ENCODE results near the gene YAP1. TPM values are rescaled to one million over a fixed set of nuclear protein-coding genes. Genes with fewer than 3 reads are reported as not detected.
A peak's percentile ranks its signal among the peaks of the same experiment; 100 is the strongest.
"Not testable (repeated sequence)": the region's sequence is repeated elsewhere in the genome, so short reads cannot be mapped to it uniquely, and the experiment has no call there.

Gene YAP1
- total RNA-seq, 2 experiments from 2014 or later, result 0.04 to 0.06 TPM

GRCh38 chr11:102251423-102251822 lies 141.2 kb downstream of the YAP1 start:
- Mint-ChIP-seq H3K27me3 (no peaks in the 10 kb centered on the region), H3K27ac (no peak overlapping the region), H3K4me1 (no peaks in the 10 kb centered on the region), H3K9me3 (no peaks in the 10 kb centered on the region), H3K4me3 (no peak overlapping the region), H3K36me3 (no peaks in the 10 kb centered on the region)
- DNase-seq, result no peak

- H3K4me3 Mint-ChIP-seq, result no peak overlapping the region
- no peaks in the 10 kb centered on the region for H3K9me3 Mint-ChIP-seq
- H3K4me1 Mint-ChIP-seq, result no peaks in the 10 kb centered on the region
- H3K27ac Mint-ChIP-seq, result no peak overlapping the region
- no peaks in the 10 kb centered on the region for H3K36me3 Mint-ChIP-seq
- DNase-seq, result no peak
- H3K27me3 Mint-ChIP-seq, result no peaks in the 10 kb centered on the region
Measured at GRCh38 chr11:102252339-102252891, 142.2 kb downstream of the YAP1 start.

- H3K4me1 Mint-ChIP-seq, result no peaks in the 10 kb centered on the region
- no peaks in the 10 kb centered on the region for H3K27me3 Mint-ChIP-seq
- no peak overlapping the region for H3K27ac Mint-ChIP-seq
- H3K4me3 Mint-ChIP-seq, result no peak overlapping the region
- no peak for DNase-seq
- H3K9me3 Mint-ChIP-seq, result no peaks in the 10 kb centered on the region
- no peaks in the 10 kb centered on the region for H3K36me3 Mint-ChIP-seq
Measured at GRCh38 chr11:102253020-102253715, 142.9 kb downstream of the YAP1 start.

- Mint-ChIP-seq H3K27ac (no peak overlapping the region), H3K4me1 (no peaks in the 10 kb centered on the region), H3K36me3 (no peaks in the 10 kb centered on the region), H3K27me3 (no peaks in the 10 kb centered on the region), H3K9me3 (no peaks in the 10 kb centered on the region), H3K4me3 (no peak overlapping the region)
- no peak for DNase-seq
Measured at GRCh38 chr11:102254047-102254446, 143.8 kb downstream of the YAP1 start.

GRCh38 chr11:102256251-102256650 lies 146.0 kb downstream of the YAP1 start:
- Mint-ChIP-seq H3K27me3 (no peaks in the 10 kb centered on the region), H3K9me3 (no peaks in the 10 kb centered on the region), H3K36me3 (no peaks in the 10 kb centered on the region), H3K4me3 (no peak overlapping the region), H3K27ac (no peak overlapping the region), H3K4me1 (no peaks in the 10 kb centered on the region)
- no peak for DNase-seq

GRCh38 chr11:102260241-102260640 lies 150.0 kb downstream of the YAP1 start:
- no peaks in the 10 kb centered on the region for H3K4me1 Mint-ChIP-seq
- H3K4me3 Mint-ChIP-seq, result no peak overlapping the region
- H3K36me3 Mint-ChIP-seq, result no peaks in the 10 kb centered on the region
- no peak overlapping the region for H3K27ac Mint-ChIP-seq
- no peaks in the 10 kb centered on the region for H3K27me3 Mint-ChIP-seq
- H3K9me3 Mint-ChIP-seq, result no peaks in the 10 kb centered on the region
- no peak for DNase-seq

- no peak for DNase-seq
- H3K36me3 Mint-ChIP-seq, result no peaks in the 10 kb centered on the region
- H3K4me1 Mint-ChIP-seq, result peaks cover 6% of the 10 kb centered on the region
- H3K4me3 Mint-ChIP-seq, result no peak overlapping the region
- peaks cover 10% of the 10 kb centered on the region for H3K27me3 Mint-ChIP-seq
- H3K9me3 Mint-ChIP-seq, result no peaks in the 10 kb centered on the region
- no peak overlapping the region for H3K27ac Mint-ChIP-seq
Measured at GRCh38 chr11:102263379-102264003, 153.2 kb downstream of the YAP1 start.

GRCh38 chr11:102264704-102265103 lies 154.5 kb downstream of the YAP1 start:
- H3K36me3 Mint-ChIP-seq, H3K4me3 Mint-ChIP-seq, H3K27ac Mint-ChIP-seq, H3K9me3 Mint-ChIP-seq, DNase-seq: not testable (repeated sequence)
- Mint-ChIP-seq H3K27me3 (peaks cover 16% of the 10 kb centered on the region), H3K4me1 (peaks cover 15% of the 10 kb centered on the region)

GRCh38 chr11:102266099-102266498 lies 155.9 kb downstream of the YAP1 start:
- Mint-ChIP-seq H3K9me3 (no peaks in the 10 kb centered on the region), H3K36me3 (no peaks in the 10 kb centered on the region), H3K27ac (no peak overlapping the region), H3K4me3 (no peak overlapping the region), H3K27me3 (peaks cover 21% of the 10 kb centered on the region), H3K4me1 (peaks cover 24% of the 10 kb centered on the region)
- no peak for DNase-seq

GRCh38 chr11:102267609-102268008 lies 157.4 kb downstream of the YAP1 start:
- Mint-ChIP-seq H3K27ac (no peak overlapping the region), H3K36me3 (no peaks in the 10 kb centered on the region), H3K4me3 (no peak overlapping the region), H3K27me3 (peaks cover 31% of the 10 kb centered on the region), H3K4me1 (peaks cover 24% of the 10 kb centered on the region), H3K9me3 (no peaks in the 10 kb centered on the region)
- no peak for DNase-seq

- peaks cover 35% of the 10 kb centered on the region for H3K27me3 Mint-ChIP-seq
- DNase-seq, result peak; percentile 82
- H3K4me3 Mint-ChIP-seq, result peak overlapping the region; percentile 69
- peaks cover 26% of the 10 kb centered on the region for H3K4me1 Mint-ChIP-seq
- no peak overlapping the region for H3K27ac Mint-ChIP-seq
- no peaks in the 10 kb centered on the region for H3K36me3 Mint-ChIP-seq
- no peaks in the 10 kb centered on the region for H3K9me3 Mint-ChIP-seq
Measured at GRCh38 chr11:102268083-102268984, 158.1 kb downstream of the YAP1 start.

- Mint-ChIP-seq H3K4me3 (peak overlapping the region; percentile 69), H3K27ac (no peak overlapping the region), H3K36me3 (no peaks in the 10 kb centered on the region), H3K9me3 (no peaks in the 10 kb centered on the region), H3K27me3 (peaks cover 36% of the 10 kb centered on the region), H3K4me1 (peaks cover 26% of the 10 kb centered on the region)
- no peak for DNase-seq
Measured at GRCh38 chr11:102268985-102269470, 158.8 kb downstream of the YAP1 start.

GRCh38 chr11:102269927-102270326 lies 159.7 kb downstream of the YAP1 start:
- Mint-ChIP-seq H3K27ac (no peak overlapping the region), H3K27me3 (peaks cover 36% of the 10 kb centered on the region), H3K4me1 (peaks cover 26% of the 10 kb centered on the region), H3K36me3 (no peaks in the 10 kb centered on the region), H3K9me3 (no peaks in the 10 kb centered on the region), H3K4me3 (no peak overlapping the region)
- DNase-seq, result no peak

- Mint-ChIP-seq H3K4me1 (peaks cover 28% of the 10 kb centered on the region), H3K27me3 (peaks cover 40% of the 10 kb centered on the region), H3K4me3 (no peak overlapping the region), H3K27ac (no peak overlapping the region), H3K36me3 (no peaks in the 10 kb centered on the region), H3K9me3 (no peaks in the 10 kb centered on the region)
- DNase-seq, result no peak
Measured at GRCh38 chr11:102272047-102272824, 162.0 kb downstream of the YAP1 start.

All from activated naive CD8-positive, alpha-beta T cell treated with anti-CD3 and anti-CD28 coated beads for 36 hours (primary cell).